ENCODE results near the gene RGS9. TPM values are rescaled to one million over a fixed set of nuclear protein-coding genes. Genes with fewer than 3 reads are reported as not detected.

RGS9 gene
- total and polyA plus RNA-seq, 2 experiments from 2014 or later: 12.8 to 29.6 TPM

- ATAC-seq (no peak), DNase-seq (ENCODE audit: low spot score) (no peak)
- peaks cover 4% of the 10 kb centered on the region for H3K27me3 Mint-ChIP-seq (ENCODE audit: insufficient read depth, low read depth, poor library complexity)
- no peaks in the 10 kb centered on the region; the same call in 2 of the 3 replicates for H3K9me3 Mint-ChIP-seq
- no peak overlapping the region for H3K4me3 Mint-ChIP-seq
- H3K9me2 ChIP-seq (ENCODE audit: insufficient read depth): peaks cover 14% of the 10 kb centered on the region
- no peak overlapping the region for H3K27ac Mint-ChIP-seq
- no peak overlapping the region for H2AFZ ChIP-seq
- H3F3A ChIP-seq (replicated peaks; ENCODE audit: low read depth): no peaks in the 10 kb centered on the region
- H4K20me1 ChIP-seq (replicated peaks; ENCODE audit: insufficient read depth): no peaks in the 10 kb centered on the region
- H3K4me3 ChIP-seq: no peak overlapping the region
- H3K4me2 ChIP-seq: no peak overlapping the region
- H3K4me1 Mint-ChIP-seq: peaks cover 10% of the 10 kb centered on the region; the same call in 2 of the 3 replicates
- no peaks in the 10 kb centered on the region for H3K27me3 ChIP-seq (ENCODE audit: insufficient read depth)
- no peaks in the 10 kb centered on the region for H3K36me3 ChIP-seq (ENCODE audit: insufficient read depth)
- no peaks in the 10 kb centered on the region for H3K79me2 ChIP-seq (replicated peaks; ENCODE audit: insufficient read depth)
- no peak overlapping the region for H3K27ac ChIP-seq (ENCODE audit: low read depth)
- H3K36me3 Mint-ChIP-seq (ENCODE audit: low read depth): no peaks in the 10 kb centered on the region; the same call in 2 of the 3 replicates
- TF ChIP-seq REST (IDR thresholded peaks at IDR 0.05; ENCODE audit: unreplicated experiment) (no peak), JUNB (IDR thresholded peaks at IDR 0.05; ENCODE audit: unreplicated experiment) (no peak), ZNF114 (CRISPR knock-in tag; IDR thresholded peaks at IDR 0.05) (no peak), ETS1 (IDR thresholded peaks at IDR 0.05) (no peak), EZH2phosphoT487 (IDR thresholded peaks at IDR 0.05; ENCODE audit: unreplicated experiment) (no peak), NANOG (IDR thresholded peaks at IDR 0.05; ENCODE audit: borderline replicate concordance) (no peak), EZH2 (IDR thresholded peaks at IDR 0.05; ENCODE audit: low read depth, unreplicated experiment) (no peak), POLR2AphosphoS5 (IDR thresholded peaks at IDR 0.05; ENCODE audit: low read depth) (no peak), CREB1 (CRISPR knock-in tag; IDR thresholded peaks at IDR 0.05; ENCODE audit: low read depth) (no peak), STAT1 (IDR thresholded peaks at IDR 0.05; ENCODE audit: unreplicated experiment) (no peak), CTCF (conservative IDR thresholded peaks at IDR 0.05; ENCODE audit: low read depth in 2 of 2) (no peak), ZNF331 (CRISPR knock-in tag; IDR thresholded peaks at IDR 0.05; ENCODE audit: low read depth) (no peak), ZNF462 (CRISPR knock-in tag; IDR thresholded peaks at IDR 0.05) (no peak)
- peaks cover 3% of the 10 kb centered on the region; the same call in 1 of the 2 replicates for H3K4me1 ChIP-seq (ENCODE audit: insufficient read depth)
These were observed 37.8 kb downstream of the RGS9 start for GRCh38 chr17:65174974-65175373.
